Fibroblast of skin of right quadriceps (primary cell): ENCODE measurements around the gene SYNE2.
"Not testable (repeated sequence)": the region's sequence is repeated elsewhere in the genome, so short reads cannot be mapped to it uniquely, and the experiment has no call there.

Experiments
- DNase-seq: peaks from one replicate; pipeline ENCODE4 v3.0.0-alpha.2; 2013

SYNE2 gene

DNA sequence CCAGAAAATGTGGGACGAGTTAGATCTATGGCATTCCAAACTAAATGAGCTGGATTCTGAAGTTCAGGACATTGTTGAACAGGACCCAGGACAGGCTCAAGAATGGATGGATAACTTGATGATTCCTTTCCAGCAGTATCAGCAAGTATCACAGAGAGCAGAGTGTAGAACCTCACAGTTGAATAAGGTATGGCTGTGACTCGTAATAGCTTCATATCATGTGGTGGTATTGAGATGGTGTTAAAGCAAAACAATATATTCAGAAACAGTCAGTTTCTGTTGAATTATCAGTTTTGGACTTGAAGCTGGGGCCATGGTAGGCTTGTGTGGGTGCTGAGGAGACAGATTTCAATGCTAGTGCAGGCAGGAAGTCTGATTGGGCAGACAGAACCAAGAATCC lies 227.6 kb downstream of the SYNE2 start:
- no peak for DNase-seq

DNA sequence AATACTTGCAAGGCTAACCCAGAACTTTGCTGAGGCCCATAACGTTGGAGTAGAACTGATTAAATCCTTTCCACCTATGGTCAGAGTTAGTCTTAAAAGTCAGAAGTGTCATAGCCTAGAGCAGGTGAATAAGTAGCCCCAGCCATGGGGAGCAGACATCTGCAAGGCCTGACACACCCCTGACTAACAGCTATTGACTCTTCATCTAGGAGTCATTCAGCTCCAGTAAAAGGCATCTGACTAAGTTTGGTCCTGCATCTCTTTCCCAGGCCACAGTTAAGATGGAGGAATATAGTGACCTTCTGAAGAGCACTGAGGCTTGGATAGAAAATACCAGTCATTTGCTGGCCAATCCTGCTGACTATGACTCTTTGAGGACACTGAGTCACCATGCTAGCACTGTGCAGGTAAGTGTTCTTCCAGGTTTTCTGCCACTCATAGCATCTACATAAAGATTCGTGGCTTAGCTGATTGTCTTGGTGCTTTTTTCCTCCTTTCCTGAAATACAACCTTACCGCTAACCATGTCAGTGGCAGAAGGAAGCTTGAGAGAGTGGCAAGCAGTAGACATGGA lies 228.5 kb downstream of the SYNE2 start:
- no peak for DNase-seq

DNA sequence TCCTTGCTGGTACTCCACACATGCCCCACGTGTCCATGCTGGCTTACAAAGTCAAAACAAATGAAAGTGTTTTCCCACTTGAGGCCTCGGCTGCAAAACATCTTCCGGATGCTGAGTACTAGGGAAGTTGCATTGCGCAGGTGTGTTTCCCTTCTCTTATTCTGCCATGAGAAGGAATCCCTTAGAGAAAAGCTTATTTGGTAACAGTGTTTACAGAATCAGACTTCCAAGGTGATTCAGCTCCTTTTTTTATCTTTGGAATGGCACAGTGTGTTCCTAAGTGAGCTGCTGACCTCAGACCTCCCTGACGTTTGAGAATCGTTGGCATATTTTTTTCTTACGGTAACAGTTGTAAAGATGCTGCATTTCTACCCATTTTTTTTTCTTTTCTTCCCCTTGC lies 230.0 kb downstream of the SYNE2 start:
- DNase-seq = no peak

DNA sequence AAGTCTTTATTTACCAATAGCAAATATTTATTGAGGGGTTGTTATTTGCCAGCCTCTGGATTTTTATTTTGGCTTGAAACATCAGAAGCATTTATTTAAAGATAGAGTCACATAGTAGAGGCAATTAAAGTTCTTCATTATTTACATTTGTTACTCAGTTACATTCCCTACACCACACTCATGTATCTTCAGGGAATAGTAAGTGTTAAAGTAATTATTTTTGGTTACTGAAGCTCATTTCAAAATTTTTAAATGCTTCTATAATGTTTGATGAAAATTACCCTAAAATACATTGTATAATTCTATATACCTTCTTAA lies 235.8 kb downstream of the SYNE2 start:
- no peak for DNase-seq

DNA sequence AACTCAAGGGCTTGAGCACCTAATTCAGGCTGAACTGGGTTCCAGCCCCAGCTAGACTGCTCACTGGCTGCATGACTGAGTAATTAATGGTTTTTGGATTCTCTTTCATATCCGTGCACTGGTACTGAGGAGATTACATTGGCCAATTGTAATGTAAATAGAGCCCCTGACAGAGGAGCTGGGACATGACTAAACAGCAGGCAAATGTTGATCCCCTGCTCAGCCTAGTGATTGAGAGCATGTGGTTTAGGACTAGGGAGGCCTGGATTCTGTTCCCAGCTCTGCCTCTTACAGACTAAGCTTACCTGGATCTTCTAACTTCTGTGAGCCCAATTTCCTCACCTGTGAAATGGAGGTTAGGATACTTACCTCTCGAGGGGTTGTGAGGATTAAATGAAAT lies 237.1 kb downstream of the SYNE2 start:
- peak; percentile 14 for DNase-seq

DNA sequence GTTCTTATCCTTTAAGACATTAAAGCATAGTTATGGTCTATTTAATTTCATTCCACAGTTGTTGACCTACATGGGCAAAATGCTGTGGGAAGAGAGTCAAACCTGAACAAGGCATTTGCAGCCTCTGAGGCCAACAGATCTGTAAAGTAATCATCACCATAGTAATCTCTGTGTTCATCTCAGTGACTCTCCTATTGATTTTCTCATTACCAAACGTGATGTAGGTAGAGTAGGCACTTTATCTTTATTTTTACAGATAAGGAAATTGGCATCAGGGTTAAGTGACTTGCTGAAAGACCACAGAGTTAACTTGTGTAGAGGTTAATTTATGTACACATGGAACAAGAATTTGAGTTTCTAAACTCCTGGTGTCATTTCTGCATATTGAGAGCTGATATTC lies 238.4 kb downstream of the SYNE2 start:
- no peak for DNase-seq

DNA sequence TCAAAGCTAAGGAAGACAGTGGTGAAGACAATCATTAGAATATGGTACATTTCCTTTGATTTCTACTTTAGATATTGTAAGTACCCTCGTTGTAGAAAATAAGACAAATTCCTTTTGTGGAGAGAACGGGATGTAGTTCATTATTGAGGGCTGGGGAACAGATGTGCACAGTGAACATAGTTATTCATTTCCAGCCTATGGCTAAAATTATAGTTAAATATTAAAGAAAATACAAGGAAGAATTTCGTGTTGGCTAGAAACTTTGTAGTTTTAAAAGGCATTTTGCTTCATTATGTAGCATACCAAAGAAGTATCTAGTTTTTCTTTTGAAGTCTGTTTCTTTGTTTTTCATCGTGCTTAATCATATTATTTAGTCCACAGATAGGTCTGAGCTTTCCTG lies 239.5 kb downstream of the SYNE2 start:
- no peak for DNase-seq

DNA sequence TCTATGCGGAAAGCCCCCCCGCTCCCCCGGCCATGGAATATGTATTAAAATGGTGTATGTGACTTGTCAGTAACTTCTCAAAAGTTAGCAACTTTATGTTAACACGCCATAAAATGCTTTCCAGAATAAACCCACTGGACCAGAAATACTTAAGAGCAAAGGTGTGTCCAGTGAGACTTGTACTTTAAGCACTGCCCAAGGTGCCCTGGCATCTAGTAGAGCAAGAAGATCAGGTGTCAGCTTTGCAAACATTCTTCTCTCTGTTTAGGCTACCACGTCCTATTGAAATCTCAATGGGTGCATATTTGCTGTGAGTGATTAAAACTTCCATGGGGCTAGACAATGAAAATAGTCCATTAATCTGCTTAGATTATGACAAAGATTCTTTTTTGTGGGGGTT lies 240.1 kb downstream of the SYNE2 start:
- no peak for DNase-seq

DNA sequence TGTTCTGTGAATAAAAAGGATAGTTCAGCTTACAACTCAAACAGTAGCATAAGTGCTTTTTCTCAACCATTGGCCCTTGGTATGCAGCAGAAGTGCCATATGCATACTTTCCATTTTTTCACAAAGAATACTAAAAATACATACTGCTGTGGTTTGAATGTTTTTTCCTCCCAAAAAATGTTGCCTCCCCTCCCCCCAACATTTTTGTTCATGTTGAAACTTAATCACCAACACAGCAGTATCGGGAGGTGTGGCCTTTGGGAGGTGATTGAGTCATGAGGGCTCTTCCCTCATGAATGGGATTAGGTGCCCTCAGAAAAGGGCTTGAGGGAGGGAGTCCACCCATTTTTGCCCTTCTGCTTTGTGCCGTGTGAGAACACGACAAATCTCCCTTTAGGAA lies 242.8 kb downstream of the SYNE2 start:
- DNase-seq = peak; percentile 89

DNA sequence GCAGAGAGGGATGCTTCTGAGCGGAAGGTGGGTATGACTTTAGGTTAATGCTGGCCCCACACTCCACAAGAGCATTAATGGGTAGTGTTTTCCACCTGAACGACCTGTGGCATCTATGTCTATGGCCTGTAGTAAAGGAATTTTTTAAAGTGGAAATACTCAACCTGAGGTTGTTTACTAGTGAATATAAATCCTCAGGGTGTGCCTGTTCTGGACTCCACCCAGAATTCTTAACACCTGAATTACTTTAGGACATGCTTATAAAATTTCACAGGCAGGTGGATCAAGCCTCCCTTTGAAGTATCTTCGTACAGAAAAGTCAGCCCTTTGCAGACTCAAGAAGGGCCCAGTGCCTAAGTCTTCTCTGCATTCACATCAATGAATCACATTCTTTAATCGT lies 245.3 kb downstream of the SYNE2 start:
- no peak for DNase-seq

DNA sequence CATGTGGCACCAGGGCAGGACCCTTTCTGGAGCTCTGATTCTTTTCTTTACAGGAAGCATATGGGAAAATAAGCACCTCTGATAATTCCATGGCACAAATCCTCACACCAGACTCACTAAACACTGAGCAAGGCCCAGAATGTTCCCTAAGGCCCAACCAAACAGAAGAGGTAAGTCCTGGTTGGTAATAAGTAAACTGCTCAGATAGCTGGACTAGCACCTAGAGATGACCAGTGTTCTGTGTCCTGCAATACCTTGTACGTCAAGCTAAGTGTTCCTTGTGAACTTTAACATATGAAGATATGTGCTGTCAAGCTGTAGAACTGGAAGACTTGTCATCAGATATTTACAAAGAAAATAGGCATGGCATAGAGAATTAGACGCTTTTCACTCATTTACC lies 254.6 kb downstream of the SYNE2 start:
- DNase-seq = no peak

DNA sequence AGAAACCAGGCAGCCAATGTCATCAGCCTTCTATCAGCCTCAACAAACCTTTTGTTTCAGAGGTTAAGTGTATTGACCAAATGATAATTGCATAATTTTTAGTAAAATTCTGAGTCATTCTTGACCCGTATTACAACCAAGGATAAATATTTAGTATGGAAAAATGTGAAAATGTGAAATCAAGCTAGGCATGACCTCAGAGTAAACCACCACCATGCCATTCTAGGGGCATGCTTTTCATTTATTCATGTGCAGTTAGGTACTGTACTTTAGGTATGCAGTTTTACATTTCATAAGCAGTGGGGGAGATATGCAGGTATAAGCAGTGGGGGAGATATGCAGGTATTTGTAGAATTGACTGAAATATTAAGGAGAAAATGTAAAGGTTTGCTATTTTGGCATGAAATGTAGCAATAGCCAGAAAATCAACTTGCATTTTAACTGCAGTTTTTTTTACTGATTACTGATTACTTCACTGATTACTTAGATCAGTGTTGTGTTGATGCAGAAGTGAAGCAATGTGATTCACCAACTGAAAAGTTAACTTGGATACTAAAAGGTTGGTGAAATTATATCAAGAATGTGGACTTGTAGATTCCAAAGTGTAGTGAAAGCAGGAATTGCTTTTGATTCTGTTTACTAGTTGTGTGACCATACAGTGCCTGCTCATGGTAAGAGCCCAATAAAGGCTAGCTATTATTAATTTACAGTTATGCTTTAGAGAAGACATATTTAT lies 257.2 kb downstream of the SYNE2 start:
- DNase-seq = no peak

DNA sequence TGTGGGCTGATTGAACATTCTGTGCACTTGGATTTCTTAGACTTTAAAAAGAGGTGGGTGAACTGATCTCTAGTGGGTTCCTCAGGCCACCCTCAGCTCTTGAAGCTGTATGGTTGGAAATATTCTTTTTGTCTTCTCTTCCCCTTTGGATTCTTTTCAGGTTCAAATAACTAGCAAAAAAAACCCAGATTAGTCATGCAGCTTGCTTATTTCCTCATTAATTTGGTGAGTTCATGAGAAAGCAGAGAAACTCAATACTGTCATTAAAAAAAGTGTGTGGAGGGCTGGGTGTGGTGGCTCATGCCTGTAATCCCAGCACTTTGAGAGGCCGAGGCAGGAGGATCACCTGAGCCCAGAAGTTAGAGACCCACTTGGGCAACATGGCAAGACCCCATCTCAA lies 258.0 kb downstream of the SYNE2 start:
- DNase-seq = no peak

DNA sequence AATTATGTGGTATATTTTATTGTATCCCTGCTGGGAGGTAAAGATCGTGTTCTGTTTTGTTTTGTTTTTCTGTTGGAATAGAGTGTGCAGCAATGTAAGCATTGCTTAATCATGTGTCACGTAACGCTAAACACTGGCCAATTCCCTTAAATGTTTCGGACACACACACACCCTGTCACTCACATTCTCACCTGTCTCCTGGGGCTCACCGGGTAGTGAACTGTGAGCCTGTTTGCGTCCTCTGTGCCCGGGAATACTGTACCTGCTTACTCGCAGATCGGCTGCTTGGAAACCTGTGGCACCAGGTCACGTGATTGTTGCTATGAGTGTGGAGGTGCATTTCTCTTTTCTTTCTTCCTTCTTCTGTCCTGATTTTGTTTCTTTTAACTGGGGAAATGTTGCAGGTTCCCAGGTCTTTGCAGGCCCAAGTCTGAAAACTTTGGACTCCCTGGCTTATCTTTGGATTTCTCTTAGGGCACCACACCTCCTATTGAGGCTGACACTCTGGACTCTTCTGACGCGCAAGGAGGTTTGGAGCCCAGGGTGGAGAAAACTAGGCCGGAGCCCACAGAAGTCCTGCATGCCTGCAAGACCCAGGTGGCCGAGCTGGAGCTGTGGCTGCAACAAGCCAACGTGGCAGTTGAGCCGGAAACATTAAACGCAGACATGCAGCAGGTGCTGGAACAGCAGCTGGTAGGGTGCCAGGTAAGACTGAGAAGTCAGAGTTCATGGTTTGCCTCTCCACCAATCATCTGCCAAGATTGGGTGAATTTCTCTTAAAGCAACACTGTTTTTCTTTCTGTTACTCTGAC lies 260.3 kb downstream of the SYNE2 start:
- DNase-seq = no peak

DNA sequence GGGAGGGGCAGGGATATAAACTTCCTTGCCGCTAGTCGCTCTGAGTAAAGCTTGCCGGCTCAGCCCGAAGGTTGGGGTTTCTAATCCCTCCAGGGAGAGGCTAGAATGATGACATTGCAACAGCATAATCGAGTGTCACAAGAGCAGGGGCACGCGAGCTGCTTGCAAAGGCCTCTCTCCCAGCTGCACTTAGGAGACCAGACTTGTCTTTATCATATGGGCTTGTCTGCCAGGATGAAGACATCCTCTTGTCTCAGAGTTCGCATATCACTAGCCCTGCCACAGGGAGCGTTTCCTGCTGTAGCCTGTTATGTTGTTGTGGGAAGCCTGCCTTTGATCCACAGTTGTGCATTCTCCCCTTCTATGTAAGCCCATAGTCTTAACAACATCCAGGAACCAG lies 261.4 kb downstream of the SYNE2 start:
- peak; percentile 9 for DNase-seq

DNA sequence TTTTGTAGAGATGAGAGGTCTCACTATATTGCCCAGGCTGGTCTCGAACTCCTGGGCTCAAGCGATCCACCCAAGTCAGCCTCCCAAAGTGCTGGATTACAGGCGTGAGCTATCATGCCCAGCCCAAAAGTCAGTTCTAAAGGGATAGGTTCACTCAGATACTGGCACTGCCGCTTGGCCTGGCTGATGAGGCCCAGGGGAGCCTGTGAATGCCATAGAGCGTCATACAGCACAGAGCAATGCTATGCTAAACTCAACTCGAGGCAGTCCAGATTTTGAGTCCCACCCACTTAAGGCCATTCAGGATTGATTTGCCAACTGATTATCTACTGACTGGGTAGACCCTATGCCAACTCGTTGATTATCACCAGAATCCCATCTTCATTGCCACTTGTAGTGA lies 262.0 kb downstream of the SYNE2 start:
- DNase-seq = no peak

DNA sequence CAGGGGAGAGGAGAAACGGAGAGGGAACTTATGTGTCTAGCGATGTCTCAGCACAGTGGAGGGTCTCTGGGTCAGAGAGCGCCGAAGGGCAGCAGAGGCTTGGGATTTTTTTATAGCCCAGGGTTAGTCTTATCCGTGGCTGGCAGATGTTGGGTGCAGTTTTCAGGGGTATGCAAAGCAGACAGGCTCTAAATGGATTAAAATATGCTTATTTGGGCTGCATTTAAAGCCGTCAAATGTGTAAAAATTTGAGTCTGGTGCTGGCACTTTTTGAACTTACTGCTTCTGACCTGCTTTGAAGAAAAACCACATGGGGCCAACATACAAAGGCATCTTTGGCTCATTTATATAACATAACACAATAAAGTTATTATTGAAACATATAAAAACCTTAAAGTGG lies 262.6 kb downstream of the SYNE2 start:
- no peak for DNase-seq

DNA sequence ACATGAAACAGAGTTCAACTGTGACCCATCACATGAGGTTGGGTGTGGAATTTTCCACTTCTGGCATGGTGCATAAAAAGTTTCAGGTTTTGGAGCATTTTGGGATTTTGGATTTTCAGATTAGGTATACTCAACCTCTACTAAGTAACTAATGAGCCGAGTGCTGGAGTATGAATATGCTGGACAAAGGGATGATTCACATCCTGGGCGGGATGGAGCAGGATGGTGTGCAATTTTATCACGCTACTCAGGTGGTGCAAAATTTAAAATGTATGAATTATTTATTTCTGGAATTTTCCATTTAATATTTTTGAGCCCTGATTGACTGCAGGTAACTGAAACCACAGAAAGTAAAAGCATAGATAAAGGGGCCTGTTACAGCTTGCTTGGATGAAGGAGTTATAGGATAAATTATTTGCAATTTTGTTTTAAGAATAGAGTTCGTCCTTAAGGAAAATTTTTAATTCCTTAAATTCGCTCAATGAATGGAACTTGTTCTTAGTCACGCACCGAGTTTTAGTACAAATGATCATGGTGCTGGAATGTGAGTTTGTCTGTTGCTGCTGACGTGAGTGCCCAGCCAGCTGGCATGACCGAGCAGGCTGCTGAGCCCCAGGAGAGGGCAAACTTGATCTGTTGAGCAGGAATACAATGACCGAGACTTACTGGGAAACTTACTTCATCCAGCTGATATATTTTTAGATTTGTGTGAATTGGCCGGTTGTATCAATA lies 265.0 kb downstream of the SYNE2 start:
- DNase-seq = peak; percentile 48

DNA sequence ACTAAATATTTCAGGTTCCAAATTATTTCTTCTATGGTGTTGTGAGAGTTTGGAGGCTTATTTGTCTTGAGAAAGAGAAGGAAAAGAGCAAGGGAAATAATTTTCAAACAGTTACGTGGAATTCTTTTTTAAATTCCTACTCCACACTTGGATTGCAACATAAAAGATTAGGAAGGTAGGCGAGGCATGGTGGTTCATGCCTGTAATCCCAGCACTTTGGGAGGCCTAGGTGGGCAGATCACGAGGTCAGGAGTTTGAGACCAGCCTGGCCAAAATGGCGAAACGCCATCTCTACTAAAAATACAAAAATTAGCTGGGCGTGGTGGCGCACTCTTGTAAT lies 265.6 kb downstream of the SYNE2 start:
- DNase-seq = not testable (repeated sequence)

DNA sequence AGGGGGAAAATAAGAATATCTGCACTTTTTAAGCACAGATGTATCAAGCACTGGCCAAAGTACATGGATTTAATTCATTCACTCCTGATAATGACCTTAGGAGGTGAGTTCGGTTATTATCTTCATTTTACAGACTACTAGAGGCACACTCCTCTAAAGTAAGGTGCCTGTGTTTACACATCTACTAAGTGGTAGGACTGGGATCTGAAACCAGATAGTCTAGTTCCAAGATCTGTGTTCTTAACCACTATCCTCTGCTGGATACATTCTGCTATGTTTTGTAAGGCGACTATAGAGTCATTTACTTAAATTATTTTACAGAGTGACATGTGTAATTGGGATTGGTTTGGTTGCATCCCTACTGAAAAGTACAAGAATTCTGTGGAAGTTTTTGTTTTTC lies 266.1 kb downstream of the SYNE2 start:
- no peak for DNase-seq

DNA sequence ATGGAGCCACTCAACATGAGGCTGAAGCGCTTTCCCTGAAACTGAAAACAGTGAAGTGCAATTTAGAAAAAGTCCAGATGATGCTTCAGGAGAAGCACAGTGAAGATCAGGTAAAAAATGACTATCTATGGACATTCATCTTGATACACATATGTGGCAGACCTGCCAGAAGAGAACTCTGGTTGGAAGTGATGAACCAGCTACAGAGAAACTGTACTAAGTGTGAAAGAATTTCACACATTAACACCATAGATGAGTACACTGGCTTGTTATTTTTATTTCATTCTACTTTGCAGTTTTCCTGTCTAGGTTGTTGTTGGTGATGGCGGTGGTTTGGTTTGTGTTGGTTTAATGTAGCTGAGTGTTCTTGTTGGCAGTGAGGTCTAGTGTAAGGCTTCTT lies 266.7 kb downstream of the SYNE2 start:
- peak; percentile 40 for DNase-seq

DNA sequence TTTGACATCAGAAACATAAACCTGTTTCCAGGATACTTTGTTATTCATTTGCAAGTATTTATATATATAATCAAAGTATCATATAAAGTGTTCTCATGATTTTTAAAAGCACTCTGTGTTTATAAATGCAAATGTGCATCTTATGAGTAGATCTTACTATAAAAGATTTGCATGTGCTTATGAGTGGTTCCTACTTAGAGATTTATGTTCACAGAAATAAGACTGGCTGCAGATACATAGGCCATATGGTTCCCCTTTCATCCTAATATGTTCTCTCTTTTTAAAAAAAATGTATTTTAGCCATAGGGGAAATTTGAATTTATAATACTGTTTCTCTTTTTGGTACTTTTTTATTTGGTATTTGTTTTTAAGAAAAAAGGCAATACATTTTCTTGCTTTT lies 267.2 kb downstream of the SYNE2 start:
- no peak for DNase-seq

DNA sequence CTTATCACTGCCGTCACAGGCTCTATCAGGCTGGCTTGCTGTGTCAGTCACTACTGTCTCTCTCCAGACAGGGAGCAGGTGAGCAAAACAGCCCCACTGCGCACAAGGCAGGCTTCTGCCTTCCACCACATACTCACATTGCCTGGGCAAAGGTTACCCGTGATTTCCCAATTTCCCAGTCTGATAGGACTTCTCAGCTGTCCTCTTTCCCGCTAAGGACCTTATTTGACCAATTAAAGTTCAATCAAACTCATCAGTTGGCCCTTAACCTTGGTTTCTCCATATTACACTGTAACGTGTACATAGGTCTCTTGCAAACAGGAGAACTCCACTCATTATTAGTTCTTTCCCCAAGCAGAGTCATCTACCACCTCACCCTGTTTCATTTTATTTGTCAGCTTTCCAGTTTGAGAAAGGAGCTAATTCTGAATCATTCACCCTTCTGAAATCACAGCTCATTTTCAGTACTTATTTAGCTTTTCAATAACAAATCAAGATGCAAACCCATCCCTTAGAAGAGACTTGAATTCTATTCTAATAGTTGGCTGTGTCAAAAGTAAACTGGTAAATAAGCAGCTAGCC lies 270.5 kb downstream of the SYNE2 start:
- DNase-seq = no peak

DNA sequence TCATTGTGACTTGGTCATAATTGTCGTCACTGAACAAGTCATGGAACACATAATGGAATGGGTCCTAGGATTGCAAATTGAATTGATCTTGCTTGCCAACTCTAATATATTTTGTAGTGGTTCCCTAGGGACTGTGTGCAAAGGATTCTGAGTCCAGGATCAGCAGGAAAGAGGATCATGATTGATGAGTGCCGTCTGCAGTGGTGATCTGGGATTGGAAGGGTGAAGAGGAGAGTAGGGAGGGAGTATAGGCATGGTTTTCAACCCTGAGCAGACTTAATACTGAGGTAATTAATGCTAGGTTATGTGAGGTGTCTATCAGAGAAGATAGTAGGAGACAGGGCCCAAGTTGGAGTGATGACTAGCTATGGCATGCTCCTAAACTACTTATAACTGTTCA lies 272.5 kb downstream of the SYNE2 start:
- DNase-seq = no peak
